Liver (tissue), 3 donors: Measurements from ENCODE around the gene NUDT8.

Experiments used
- EGR1 ChIP-seq, 2 donors: IDR thresholded peaks; 2 replicates each; pipeline ENCODE4 v1.6.1; 2016 to 2018; ENCODE audit warnings: antibody characterized with exemption in 2 of 2, low read depth in 2 of 2
- FOXA1 ChIP-seq: IDR thresholded peaks from 2 replicates; pipeline ENCODE4 v1.6.1; 2016; ENCODE audit warnings: antibody characterized with exemption
- RAD21 ChIP-seq, 2 donors: IDR thresholded peaks; 2 replicates each; pipeline ENCODE4 v1.6.1; 2016; ENCODE audit warnings: antibody characterized with exemption in 2 of 2, mild to moderate bottlenecking in 2 of 2
- RXRA ChIP-seq, 2 donors: IDR thresholded peaks; 2 replicates each; pipeline ENCODE4 v1.6.1; 2017 to 2018; ENCODE audit warnings: antibody characterized with exemption in 2 of 2, mild to moderate bottlenecking in 1 of 2
- SP1 ChIP-seq: IDR thresholded peaks from 2 replicates; pipeline ENCODE4 v1.6.1; 2018; ENCODE audit warnings: antibody characterized with exemption, mild to moderate bottlenecking
- TAF1 ChIP-seq: conservative IDR thresholded peaks from 2 replicates; pipeline ENCODE4 v1.6.1; 2016; ENCODE audit warnings: antibody characterized with exemption, mild to moderate bottlenecking
- TF ChIP-seq, protein P1 (sequence below): fragments of 150-350 bp; IDR thresholded peaks from 2 replicates; pipeline ENCODE4 v1.5.1; 2017; ENCODE audit warnings: improper control_type of control experiment, low read depth, low read length; ENCODE audit not compliant: missing input control
- TF ChIP-seq, protein P2 (sequence below): IDR thresholded peaks from 2 replicates; pipeline ENCODE4 v1.6.1; 2016; ENCODE audit warnings: antibody characterized with exemption
- TF ChIP-seq, protein P3 (sequence below): IDR thresholded peaks from 2 replicates; pipeline ENCODE4 v1.6.1; 2016; ENCODE audit warnings: antibody characterized with exemption, mild to moderate bottlenecking
- donor health status: healthy.
- donor health status: healthy.

DNA sequence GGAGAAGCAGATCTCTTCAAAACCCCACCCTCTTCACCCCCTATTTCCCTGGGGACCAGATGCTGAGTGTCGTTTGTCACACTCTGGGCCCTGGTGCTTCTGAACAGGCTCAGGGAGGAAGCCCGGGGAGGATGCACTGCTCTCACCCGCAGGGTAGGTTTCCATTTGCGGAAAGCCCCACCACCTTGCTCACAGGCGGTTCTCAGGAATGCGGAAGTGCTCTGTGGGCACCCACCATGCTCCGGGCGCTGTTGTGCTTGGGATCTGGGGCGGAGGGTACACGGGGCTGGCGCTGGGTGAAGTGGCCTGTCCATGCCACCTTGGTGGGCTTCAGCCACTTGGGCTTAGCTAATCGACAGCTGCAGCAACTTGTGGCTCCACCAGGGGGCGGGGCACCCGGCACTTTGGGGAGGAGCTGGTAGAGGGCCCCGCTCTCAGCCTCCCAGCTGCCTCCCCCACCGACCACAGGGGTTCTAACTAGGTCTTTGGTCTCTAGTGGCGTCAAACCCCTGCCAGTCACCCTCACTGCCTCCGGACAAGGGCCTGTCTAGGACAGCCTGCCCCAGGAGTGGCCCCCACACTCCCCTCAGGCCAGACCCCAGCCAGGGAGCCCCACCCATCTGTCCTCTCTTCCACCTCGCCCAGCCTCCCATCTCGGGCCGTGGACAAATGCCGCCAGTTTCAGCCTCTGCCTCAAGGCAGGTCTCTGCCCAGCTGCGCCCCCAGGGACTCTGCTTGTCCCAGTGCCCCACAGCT, 15.6 kb downstream of the NUDT8 start:
- TF ChIP-seq, protein P1, sequence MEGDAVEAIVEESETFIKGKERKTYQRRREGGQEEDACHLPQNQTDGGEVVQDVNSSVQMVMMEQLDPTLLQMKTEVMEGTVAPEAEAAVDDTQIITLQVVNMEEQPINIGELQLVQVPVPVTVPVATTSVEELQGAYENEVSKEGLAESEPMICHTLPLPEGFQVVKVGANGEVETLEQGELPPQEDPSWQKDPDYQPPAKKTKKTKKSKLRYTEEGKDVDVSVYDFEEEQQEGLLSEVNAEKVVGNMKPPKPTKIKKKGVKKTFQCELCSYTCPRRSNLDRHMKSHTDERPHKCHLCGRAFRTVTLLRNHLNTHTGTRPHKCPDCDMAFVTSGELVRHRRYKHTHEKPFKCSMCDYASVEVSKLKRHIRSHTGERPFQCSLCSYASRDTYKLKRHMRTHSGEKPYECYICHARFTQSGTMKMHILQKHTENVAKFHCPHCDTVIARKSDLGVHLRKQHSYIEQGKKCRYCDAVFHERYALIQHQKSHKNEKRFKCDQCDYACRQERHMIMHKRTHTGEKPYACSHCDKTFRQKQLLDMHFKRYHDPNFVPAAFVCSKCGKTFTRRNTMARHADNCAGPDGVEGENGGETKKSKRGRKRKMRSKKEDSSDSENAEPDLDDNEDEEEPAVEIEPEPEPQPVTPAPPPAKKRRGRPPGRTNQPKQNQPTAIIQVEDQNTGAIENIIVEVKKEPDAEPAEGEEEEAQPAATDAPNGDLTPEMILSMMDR, result peak; percentile 53
- no peak for TF ChIP-seq RXRA (IDR thresholded peaks at IDR 0.05)
- TF ChIP-seq SP1, result no peak
- no peak for TF ChIP-seq TAF1
- peak; percentile 18 to 63 for TF ChIP-seq RAD21 (IDR thresholded peaks at IDR 0.05)
- TF ChIP-seq, protein P2, sequence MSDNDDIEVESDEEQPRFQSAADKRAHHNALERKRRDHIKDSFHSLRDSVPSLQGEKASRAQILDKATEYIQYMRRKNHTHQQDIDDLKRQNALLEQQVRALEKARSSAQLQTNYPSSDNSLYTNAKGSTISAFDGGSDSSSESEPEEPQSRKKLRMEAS, result no peak
- TF ChIP-seq, protein P3, sequence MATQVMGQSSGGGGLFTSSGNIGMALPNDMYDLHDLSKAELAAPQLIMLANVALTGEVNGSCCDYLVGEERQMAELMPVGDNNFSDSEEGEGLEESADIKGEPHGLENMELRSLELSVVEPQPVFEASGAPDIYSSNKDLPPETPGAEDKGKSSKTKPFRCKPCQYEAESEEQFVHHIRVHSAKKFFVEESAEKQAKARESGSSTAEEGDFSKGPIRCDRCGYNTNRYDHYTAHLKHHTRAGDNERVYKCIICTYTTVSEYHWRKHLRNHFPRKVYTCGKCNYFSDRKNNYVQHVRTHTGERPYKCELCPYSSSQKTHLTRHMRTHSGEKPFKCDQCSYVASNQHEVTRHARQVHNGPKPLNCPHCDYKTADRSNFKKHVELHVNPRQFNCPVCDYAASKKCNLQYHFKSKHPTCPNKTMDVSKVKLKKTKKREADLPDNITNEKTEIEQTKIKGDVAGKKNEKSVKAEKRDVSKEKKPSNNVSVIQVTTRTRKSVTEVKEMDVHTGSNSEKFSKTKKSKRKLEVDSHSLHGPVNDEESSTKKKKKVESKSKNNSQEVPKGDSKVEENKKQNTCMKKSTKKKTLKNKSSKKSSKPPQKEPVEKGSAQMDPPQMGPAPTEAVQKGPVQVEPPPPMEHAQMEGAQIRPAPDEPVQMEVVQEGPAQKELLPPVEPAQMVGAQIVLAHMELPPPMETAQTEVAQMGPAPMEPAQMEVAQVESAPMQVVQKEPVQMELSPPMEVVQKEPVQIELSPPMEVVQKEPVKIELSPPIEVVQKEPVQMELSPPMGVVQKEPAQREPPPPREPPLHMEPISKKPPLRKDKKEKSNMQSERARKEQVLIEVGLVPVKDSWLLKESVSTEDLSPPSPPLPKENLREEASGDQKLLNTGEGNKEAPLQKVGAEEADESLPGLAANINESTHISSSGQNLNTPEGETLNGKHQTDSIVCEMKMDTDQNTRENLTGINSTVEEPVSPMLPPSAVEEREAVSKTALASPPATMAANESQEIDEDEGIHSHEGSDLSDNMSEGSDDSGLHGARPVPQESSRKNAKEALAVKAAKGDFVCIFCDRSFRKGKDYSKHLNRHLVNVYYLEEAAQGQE, result no peak
- TF ChIP-seq FOXA1, result no peak
- TF ChIP-seq EGR1 (IDR thresholded peaks at IDR 0.05; ENCODE audit: low read depth in 2 of 2), result no peak
